GM15510 (cell line): ENCODE measurements around the gene NFATC4.

ENCODE experiments used
- POLR2A ChIP-seq: IDR thresholded peaks from 3 replicates; pipeline ENCODE4 v1.6.1; 2011; ENCODE audit warnings: borderline replicate concordance; ENCODE audit not compliant: insufficient read length; ENCODE audit errors: extremely low read depth

Gene NFATC4

GRCh38 chr14:24369907-24370687 is 2.1 kb downstream of the NFATC4 start:
- TF ChIP-seq POLR2A = no peak

- no peak for TF ChIP-seq POLR2A
Observed at GRCh38 chr14:24370748-24371147, 2.8 kb downstream of the NFATC4 start.

- no peak for TF ChIP-seq POLR2A
Observed at GRCh38 chr14:24372701-24373416, 4.9 kb downstream of the NFATC4 start.

- TF ChIP-seq POLR2A = no peak
Observed at GRCh38 chr14:24376448-24377070, 8.6 kb downstream of the NFATC4 start.

- no peak for TF ChIP-seq POLR2A
Observed at GRCh38 chr14:24377126-24377525, 9.1 kb downstream of the NFATC4 start.

GRCh38 chr14:24377657-24378056 is 9.7 kb downstream of the NFATC4 start:
- no peak for TF ChIP-seq POLR2A

- TF ChIP-seq POLR2A = no peak
Observed at GRCh38 chr14:24378327-24378726, 10.3 kb downstream of the NFATC4 start.

- TF ChIP-seq POLR2A = no peak
Observed at GRCh38 chr14:24378981-24379906, 11.3 kb downstream of the NFATC4 start.

GRCh38 chr14:24379907-24380730 is 12.1 kb downstream of the NFATC4 start:
- TF ChIP-seq POLR2A = no peak

GRCh38 chr14:24381363-24382063 is 13.5 kb downstream of the NFATC4 start:
- no peak for TF ChIP-seq POLR2A

- TF ChIP-seq POLR2A = no peak
Observed at GRCh38 chr14:24382064-24382371, 14.0 kb downstream of the NFATC4 start.

GRCh38 chr14:24384169-24384568 is 16.2 kb downstream of the NFATC4 start:
- no peak for TF ChIP-seq POLR2A

- no peak for TF ChIP-seq POLR2A
Observed at GRCh38 chr14:24385524-24385923, 17.5 kb downstream of the NFATC4 start.
